GM12873 (cell line): ENCODE measurements around the gene ME3.

Experiments used
- CTCF ChIP-seq: IDR thresholded peaks from 2 replicates; pipeline ENCODE4 v1.5.1; 2012; ENCODE audit warnings: low read depth, mild to moderate bottlenecking, moderate library complexity, low read length, control low read depth; ENCODE audit not compliant: insufficient read depth; ENCODE audit errors: missing control alignments

ME3 gene

GRCh38 chr11:86460461-86461385, 211.7 kb downstream of the ME3 start:
- no peak for TF ChIP-seq CTCF

- TF ChIP-seq CTCF, result no peak
These were observed 212.5 kb downstream of the ME3 start for GRCh38 chr11:86459682-86460460.

- no peak for TF ChIP-seq CTCF
These were observed 213.4 kb downstream of the ME3 start for GRCh38 chr11:86459002-86459385.

- no peak for TF ChIP-seq CTCF
These were observed 214.0 kb downstream of the ME3 start for GRCh38 chr11:86458294-86459001.

GRCh38 chr11:86456075-86456939, 216.1 kb downstream of the ME3 start:
- peak; percentile 89 for TF ChIP-seq CTCF

- TF ChIP-seq CTCF, result peak; percentile 49
These were observed 219.0 kb downstream of the ME3 start for GRCh38 chr11:86453290-86454030.
